ACC112 (cell line): ENCODE results near the gene ABCG2.

Experiments
- H2AFZ ChIP-seq: fragments of 200-600 bp; sonication (generic); one replicate; pipeline ENCODE4 v1.6.0; 2017; ENCODE audit warnings: antibody characterized with exemption, low read length; ENCODE audit not compliant: unreplicated experiment
- H3K27ac ChIP-seq: fragments of 200-600 bp; sonication (generic); 2 replicates; pipeline ENCODE4 v1.5.1; 2014; ENCODE audit warnings: low read depth, mild to moderate bottlenecking, antibody characterized with exemption, low read length, moderate library complexity
- H3K27me3 ChIP-seq: fragments of 200-600 bp; sonication (generic); 2 replicates; pipeline ENCODE4 v1.6.1; 2014; ENCODE audit warnings: mild to moderate bottlenecking, antibody characterized with exemption, low read length, moderate library complexity, mixed read lengths; ENCODE audit not compliant: insufficient read depth
- H3K36me3 ChIP-seq: fragments of 200-600 bp; sonication (generic); 2 replicates; pipeline ENCODE4 v1.6.1; 2016; ENCODE audit warnings: mild to moderate bottlenecking, antibody characterized with exemption, low read length, moderate library complexity, mixed read lengths; ENCODE audit not compliant: insufficient read depth
- H3K4me1 ChIP-seq: fragments of 200-600 bp; sonication (generic); one replicate; pipeline ENCODE4 v1.6.1; 2016; ENCODE audit warnings: low read length, mixed read lengths; ENCODE audit not compliant: insufficient read depth, unreplicated experiment, control insufficient read depth
- H3K4me3 ChIP-seq: fragments of 200-600 bp; sonication (generic); 2 replicates; pipeline ENCODE4 v1.5.1; 2014; ENCODE audit warnings: mild to moderate bottlenecking, low read depth, low read length
- H3K79me2 ChIP-seq: fragments of 200-600 bp; sonication (generic); one replicate; pipeline ENCODE4 v1.6.0; 2016; ENCODE audit warnings: low read length; ENCODE audit not compliant: control insufficient read depth, unreplicated experiment, insufficient read depth

Gene ABCG2

DNA sequence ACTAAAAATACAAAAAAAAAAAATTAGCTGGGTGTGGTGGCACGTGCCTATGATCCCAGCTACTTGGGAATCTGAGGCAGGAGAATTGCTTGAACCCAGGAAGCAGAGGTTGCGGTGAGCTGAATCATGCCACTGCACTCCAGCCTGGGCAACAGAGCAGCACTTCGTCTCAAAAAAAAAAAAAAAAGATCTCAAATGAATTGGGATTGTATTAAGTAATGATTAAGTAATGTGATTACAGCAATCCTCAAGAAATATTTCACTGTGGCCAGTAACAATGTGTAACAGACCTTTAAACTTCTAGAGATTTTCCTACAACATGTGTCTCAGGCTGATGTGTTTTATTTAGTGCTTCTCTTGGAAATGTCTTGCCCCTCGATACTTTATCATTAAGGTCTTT is 104.2 kb downstream of the ABCG2 start:
- no peaks in the 10 kb centered on the region for H3K27me3 ChIP-seq
- peaks cover 31% of the 10 kb centered on the region for H3K36me3 ChIP-seq
- no peak overlapping the region for H2AFZ ChIP-seq
- H3K79me2 ChIP-seq = no peaks in the 10 kb centered on the region
- H3K27ac ChIP-seq = no peak overlapping the region
- no peak overlapping the region for H3K4me3 ChIP-seq
- H3K4me1 ChIP-seq = no peaks in the 10 kb centered on the region

DNA sequence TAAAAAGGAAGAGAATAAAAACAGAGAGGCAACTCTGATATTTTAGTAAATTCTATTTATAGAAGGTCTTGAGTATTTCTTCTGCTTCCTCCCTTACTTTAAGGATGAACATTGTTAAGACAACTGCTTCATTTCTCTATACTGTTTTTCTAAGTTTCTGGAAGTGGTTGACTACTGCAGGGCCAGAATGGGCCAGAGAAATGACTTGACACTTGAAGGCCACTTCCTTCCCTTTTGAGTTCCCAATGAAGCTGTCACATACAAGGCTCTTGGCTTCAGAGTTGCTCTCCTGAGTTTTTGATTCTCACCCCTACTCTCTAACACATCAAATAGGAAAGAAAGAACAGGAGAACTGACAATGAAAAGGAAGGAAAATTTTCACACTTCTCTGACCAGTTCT is 113.4 kb downstream of the ABCG2 start:
- Histone ChIP-seq H3K79me2 (no peaks in the 10 kb centered on the region), H3K4me1 (peaks cover 15% of the 10 kb centered on the region), H2AFZ (no peak overlapping the region), H3K27me3 (no peaks in the 10 kb centered on the region), H3K36me3 (peaks cover 51% of the 10 kb centered on the region), H3K4me3 (no peak overlapping the region), H3K27ac (no peak overlapping the region)

DNA sequence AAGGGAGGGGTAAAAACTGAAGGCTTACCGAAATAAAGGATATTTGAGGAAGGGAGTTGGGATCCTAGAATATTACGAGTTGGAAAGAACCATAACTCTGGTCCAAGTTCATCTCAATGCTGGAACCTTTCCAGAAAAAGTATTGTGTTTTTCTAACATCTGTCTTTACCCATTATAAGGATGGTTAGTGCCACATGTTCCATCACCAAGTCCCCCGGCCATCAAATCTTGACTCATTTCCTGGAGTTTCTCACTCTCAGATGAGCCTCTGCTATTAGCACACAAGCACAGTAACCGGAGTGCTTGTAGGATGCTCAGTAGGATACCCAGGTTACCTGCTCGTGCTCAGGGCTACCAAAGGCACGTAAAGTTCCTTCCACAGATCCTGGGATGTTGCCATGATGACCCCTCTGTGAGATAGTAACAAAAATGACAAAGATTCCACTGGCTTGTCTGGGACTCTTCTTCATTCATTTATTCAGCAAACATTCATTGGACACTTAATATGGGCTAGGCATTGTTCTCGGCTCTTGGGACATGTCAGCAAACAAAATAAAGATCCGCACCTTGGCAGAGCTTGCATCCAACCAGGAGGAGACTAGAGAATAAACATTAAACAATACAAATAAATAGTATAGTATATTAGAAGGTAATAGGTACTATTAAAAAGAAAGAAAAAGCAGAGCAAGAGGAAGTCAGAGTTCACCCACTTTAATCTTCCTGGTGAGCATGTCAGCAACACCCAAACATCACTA is 114.7 kb downstream of the ABCG2 start:
- Histone ChIP-seq H3K4me3 (no peak overlapping the region), H3K27me3 (no peaks in the 10 kb centered on the region), H3K4me1 (peaks cover 15% of the 10 kb centered on the region), H2AFZ (no peak overlapping the region), H3K27ac (no peak overlapping the region), H3K36me3 (peaks cover 53% of the 10 kb centered on the region), H3K79me2 (no peaks in the 10 kb centered on the region)

DNA sequence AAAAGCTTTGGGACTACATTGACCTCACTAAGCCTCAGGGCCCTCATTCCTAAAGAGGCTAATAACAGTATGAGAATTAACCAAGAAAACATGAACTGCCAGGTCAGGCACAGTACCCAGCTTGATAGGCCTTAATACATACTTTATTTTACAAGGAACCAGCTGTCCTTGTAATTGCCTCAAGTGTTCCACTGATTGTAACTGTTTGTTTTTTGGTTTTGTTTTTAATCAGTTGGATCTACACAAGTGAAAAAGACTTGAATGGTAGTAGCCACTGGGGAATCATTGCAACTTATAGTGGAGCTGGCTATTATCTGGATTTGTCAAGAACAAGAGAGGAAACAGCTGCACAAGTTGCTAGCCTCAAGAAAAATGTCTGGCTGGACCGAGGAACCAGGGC is 115.4 kb downstream of the ABCG2 start:
- Histone ChIP-seq H3K4me1 (peaks cover 15% of the 10 kb centered on the region), H3K27ac (no peak overlapping the region), H3K36me3 (peaks cover 60% of the 10 kb centered on the region), H3K79me2 (no peaks in the 10 kb centered on the region), H2AFZ (no peak overlapping the region), H3K27me3 (no peaks in the 10 kb centered on the region), H3K4me3 (no peak overlapping the region)

DNA sequence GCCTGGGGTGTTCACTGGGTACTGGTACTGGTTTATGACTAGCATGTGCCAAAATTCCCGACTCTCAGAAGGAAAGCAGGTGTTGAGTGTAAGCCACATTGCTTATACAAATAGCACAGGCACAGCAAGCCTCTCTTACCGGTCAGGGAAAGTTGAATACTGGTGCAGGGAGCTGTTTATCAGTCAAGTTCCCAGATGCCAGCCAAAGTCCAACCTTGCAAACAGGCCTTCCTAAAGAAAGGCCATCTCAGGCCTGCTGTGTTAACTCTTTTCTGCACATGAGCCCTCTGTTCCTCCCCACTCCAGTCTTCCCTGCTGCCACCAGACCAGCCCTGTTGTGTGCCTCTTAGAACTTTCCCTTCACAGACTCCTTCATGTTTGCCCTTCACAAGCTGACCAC is 116.8 kb downstream of the ABCG2 start:
- peaks cover 62% of the 10 kb centered on the region for H3K36me3 ChIP-seq
- H3K27me3 ChIP-seq = no peaks in the 10 kb centered on the region
- H3K4me1 ChIP-seq = peaks cover 24% of the 10 kb centered on the region
- H3K27ac ChIP-seq = no peak overlapping the region
- H3K4me3 ChIP-seq = no peak overlapping the region
- no peaks in the 10 kb centered on the region for H3K79me2 ChIP-seq
- no peak overlapping the region for H2AFZ ChIP-seq

DNA sequence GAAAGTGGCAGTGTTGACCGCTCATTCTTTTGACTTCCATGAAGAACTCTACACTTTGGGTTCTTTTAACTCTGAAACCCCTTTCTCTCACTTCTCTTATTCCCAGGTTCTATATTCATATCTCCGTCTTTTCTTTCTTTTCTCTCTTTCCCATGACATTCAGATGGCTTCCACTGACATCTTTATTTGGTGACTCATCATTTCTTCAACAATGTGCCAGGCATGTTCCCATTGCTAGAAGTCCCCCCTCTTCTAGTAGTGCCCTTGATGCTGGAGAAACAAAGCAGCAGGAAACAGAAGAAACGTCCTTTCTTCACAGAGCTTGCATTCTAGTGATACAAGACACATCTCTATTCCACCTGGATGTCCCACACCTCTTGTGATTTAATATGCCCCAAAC is 117.7 kb downstream of the ABCG2 start:
- peaks cover 24% of the 10 kb centered on the region for H3K4me1 ChIP-seq
- peaks cover 65% of the 10 kb centered on the region for H3K36me3 ChIP-seq
- no peak overlapping the region for H2AFZ ChIP-seq
- no peak overlapping the region for H3K4me3 ChIP-seq
- H3K79me2 ChIP-seq = no peaks in the 10 kb centered on the region
- H3K27me3 ChIP-seq = no peaks in the 10 kb centered on the region
- H3K27ac ChIP-seq = no peak overlapping the region
